ENCODE data around the gene TXNL4A.

Gene TXNL4A

GRCh38 chr18:79933765-79934164 lies 54.6 kb downstream of the TXNL4A start:
- no peak for DNase-seq

- DNase-seq: no peak
Measured at GRCh38 chr18:79932907-79933306, 55.5 kb downstream of the TXNL4A start.

- DNase-seq: no peak
Measured at GRCh38 chr18:79931475-79931874, 56.9 kb downstream of the TXNL4A start.

GRCh38 chr18:79930020-79930642 lies 58.2 kb downstream of the TXNL4A start:
- DNase-seq: peak; percentile 1

- DNase-seq: no peak
Measured at GRCh38 chr18:79928563-79928960, 59.8 kb downstream of the TXNL4A start.

GRCh38 chr18:79927607-79928562 lies 60.5 kb downstream of the TXNL4A start:
- no peak for DNase-seq

GRCh38 chr18:79926715-79927606 lies 61.4 kb downstream of the TXNL4A start:
- DNase-seq: no peak

GRCh38 chr18:79926306-79926705 lies 62.1 kb downstream of the TXNL4A start:
- DNase-seq: no peak

- DNase-seq: peak; percentile 74
Measured at GRCh38 chr18:79924814-79925731, 63.3 kb downstream of the TXNL4A start.

GRCh38 chr18:79923896-79924585 lies 64.3 kb downstream of the TXNL4A start:
- no peak for DNase-seq

GRCh38 chr18:79922971-79923411 lies 65.4 kb downstream of the TXNL4A start:
- no peak for DNase-seq

GRCh38 chr18:79921984-79922965 lies 66.1 kb downstream of the TXNL4A start:
- no peak for DNase-seq

Measured in NCI-H2171 treated with DMSO at 0.1 percent for 48 hours (cell line).